SHP77 treated with DMSO at 0.1 percent for 48 hours (cell line): Measurements from ENCODE around the gene RAC2.
"Not testable (repeated sequence)": the region's sequence is repeated elsewhere in the genome, so short reads cannot be mapped to it uniquely, and the experiment has no call there.

Source experiments
- DNase-seq: peaks from one replicate; lab custom pipeline; 2025; lab: John Stamatoyannopoulos, UW

The RAC2 gene

GRCh38 chr22:37255558-37256006 lies 11.5 kb upstream of the RAC2 start:
- no peak for DNase-seq

- no peak for DNase-seq
Measured at GRCh38 chr22:37254867-37255233, 10.8 kb upstream of the RAC2 start.

GRCh38 chr22:37254209-37254866 lies 10.3 kb upstream of the RAC2 start:
- no peak for DNase-seq

GRCh38 chr22:37253126-37253660 lies 9.1 kb upstream of the RAC2 start:
- DNase-seq, result no peak

GRCh38 chr22:37251836-37252235 lies 7.8 kb upstream of the RAC2 start:
- not testable (repeated sequence) for DNase-seq

- no peak for DNase-seq
Measured at GRCh38 chr22:37249986-37250385, 5.9 kb upstream of the RAC2 start.

GRCh38 chr22:37248251-37248650 lies 4.2 kb upstream of the RAC2 start:
- DNase-seq, result no peak

GRCh38 chr22:37245740-37246139 lies 1.7 kb upstream of the RAC2 start:
- no peak for DNase-seq

- DNase-seq, result no peak
Measured at GRCh38 chr22:37244922-37245722, 1.1 kb upstream of the RAC2 start.

- DNase-seq, result no peak
Measured at GRCh38 chr22:37243402-37244113, 511 bp downstream of the RAC2 start.

GRCh38 chr22:37242395-37242918 lies 1.6 kb downstream of the RAC2 start:
- DNase-seq, result no peak

- DNase-seq, result no peak
Measured at GRCh38 chr22:37241351-37242142, 2.5 kb downstream of the RAC2 start.

GRCh38 chr22:37240941-37241320 lies 3.1 kb downstream of the RAC2 start:
- no peak for DNase-seq

- DNase-seq, result no peak
Measured at GRCh38 chr22:37240240-37240940, 3.7 kb downstream of the RAC2 start.

GRCh38 chr22:37239336-37240239 lies 4.5 kb downstream of the RAC2 start:
- no peak for DNase-seq

- DNase-seq, result no peak
Measured at GRCh38 chr22:37237371-37238268, 6.4 kb downstream of the RAC2 start.

- no peak for DNase-seq
Measured at GRCh38 chr22:37235897-37236607, 8.0 kb downstream of the RAC2 start.
